ENCODE data around the gene PNLIPRP1.

DNA sequence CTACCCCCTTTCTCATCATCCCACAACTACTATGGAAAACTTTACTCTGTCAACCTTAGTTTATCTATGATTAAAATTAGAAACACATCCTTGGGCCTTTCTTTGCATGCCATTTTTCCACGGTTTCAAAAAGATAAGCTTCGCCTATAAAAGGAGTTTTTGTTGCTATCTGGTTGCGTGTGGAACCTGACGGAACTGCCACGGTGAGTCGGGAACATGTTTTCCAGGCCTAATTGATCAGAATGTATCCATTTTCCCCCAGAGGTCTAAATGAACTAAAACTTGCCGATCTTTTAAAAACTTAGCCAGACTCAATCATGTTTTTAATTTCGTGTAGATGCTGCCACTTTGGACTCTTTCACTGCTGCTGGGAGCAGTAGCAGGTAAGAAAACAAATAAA lies 45.0 kb upstream of the PNLIPRP1 start, which contains the start of gene PNLIP:
- TF ChIP-seq, protein P1, sequence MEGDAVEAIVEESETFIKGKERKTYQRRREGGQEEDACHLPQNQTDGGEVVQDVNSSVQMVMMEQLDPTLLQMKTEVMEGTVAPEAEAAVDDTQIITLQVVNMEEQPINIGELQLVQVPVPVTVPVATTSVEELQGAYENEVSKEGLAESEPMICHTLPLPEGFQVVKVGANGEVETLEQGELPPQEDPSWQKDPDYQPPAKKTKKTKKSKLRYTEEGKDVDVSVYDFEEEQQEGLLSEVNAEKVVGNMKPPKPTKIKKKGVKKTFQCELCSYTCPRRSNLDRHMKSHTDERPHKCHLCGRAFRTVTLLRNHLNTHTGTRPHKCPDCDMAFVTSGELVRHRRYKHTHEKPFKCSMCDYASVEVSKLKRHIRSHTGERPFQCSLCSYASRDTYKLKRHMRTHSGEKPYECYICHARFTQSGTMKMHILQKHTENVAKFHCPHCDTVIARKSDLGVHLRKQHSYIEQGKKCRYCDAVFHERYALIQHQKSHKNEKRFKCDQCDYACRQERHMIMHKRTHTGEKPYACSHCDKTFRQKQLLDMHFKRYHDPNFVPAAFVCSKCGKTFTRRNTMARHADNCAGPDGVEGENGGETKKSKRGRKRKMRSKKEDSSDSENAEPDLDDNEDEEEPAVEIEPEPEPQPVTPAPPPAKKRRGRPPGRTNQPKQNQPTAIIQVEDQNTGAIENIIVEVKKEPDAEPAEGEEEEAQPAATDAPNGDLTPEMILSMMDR (conservative IDR thresholded peaks at IDR 0.05; ENCODE audit: low read depth in 2 of 2): no peak
- TF ChIP-seq EZH2 (IDR thresholded peaks at IDR 0.05; ENCODE audit: low read depth, unreplicated experiment) (no peak), EZH2phosphoT487 (IDR thresholded peaks at IDR 0.05; ENCODE audit: unreplicated experiment) (no peak), POLR2AphosphoS5 (IDR thresholded peaks at IDR 0.05; ENCODE audit: low read depth) (no peak), CREB1 (CRISPR knock-in tag; IDR thresholded peaks at IDR 0.05; ENCODE audit: low read depth) (no peak), NANOG (IDR thresholded peaks at IDR 0.05; ENCODE audit: borderline replicate concordance) (no peak), STAT1 (IDR thresholded peaks at IDR 0.05; ENCODE audit: unreplicated experiment) (no peak), ZNF114 (CRISPR knock-in tag; IDR thresholded peaks at IDR 0.05) (no peak), JUNB (IDR thresholded peaks at IDR 0.05; ENCODE audit: unreplicated experiment) (no peak)
- TF ChIP-seq, protein P2, sequence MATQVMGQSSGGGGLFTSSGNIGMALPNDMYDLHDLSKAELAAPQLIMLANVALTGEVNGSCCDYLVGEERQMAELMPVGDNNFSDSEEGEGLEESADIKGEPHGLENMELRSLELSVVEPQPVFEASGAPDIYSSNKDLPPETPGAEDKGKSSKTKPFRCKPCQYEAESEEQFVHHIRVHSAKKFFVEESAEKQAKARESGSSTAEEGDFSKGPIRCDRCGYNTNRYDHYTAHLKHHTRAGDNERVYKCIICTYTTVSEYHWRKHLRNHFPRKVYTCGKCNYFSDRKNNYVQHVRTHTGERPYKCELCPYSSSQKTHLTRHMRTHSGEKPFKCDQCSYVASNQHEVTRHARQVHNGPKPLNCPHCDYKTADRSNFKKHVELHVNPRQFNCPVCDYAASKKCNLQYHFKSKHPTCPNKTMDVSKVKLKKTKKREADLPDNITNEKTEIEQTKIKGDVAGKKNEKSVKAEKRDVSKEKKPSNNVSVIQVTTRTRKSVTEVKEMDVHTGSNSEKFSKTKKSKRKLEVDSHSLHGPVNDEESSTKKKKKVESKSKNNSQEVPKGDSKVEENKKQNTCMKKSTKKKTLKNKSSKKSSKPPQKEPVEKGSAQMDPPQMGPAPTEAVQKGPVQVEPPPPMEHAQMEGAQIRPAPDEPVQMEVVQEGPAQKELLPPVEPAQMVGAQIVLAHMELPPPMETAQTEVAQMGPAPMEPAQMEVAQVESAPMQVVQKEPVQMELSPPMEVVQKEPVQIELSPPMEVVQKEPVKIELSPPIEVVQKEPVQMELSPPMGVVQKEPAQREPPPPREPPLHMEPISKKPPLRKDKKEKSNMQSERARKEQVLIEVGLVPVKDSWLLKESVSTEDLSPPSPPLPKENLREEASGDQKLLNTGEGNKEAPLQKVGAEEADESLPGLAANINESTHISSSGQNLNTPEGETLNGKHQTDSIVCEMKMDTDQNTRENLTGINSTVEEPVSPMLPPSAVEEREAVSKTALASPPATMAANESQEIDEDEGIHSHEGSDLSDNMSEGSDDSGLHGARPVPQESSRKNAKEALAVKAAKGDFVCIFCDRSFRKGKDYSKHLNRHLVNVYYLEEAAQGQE (IDR thresholded peaks at IDR 0.05; ENCODE audit: unreplicated experiment): no peak
- TF ChIP-seq, protein P3, sequence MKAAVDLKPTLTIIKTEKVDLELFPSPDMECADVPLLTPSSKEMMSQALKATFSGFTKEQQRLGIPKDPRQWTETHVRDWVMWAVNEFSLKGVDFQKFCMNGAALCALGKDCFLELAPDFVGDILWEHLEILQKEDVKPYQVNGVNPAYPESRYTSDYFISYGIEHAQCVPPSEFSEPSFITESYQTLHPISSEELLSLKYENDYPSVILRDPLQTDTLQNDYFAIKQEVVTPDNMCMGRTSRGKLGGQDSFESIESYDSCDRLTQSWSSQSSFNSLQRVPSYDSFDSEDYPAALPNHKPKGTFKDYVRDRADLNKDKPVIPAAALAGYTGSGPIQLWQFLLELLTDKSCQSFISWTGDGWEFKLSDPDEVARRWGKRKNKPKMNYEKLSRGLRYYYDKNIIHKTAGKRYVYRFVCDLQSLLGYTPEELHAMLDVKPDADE (IDR thresholded peaks at IDR 0.05): no peak

Data from GM23338 (cell line).